HEK293T (cell line): ENCODE measurements around the gene POLR1D.
A peak's percentile ranks its signal among the peaks of the same experiment; 100 is the strongest.

ENCODE experiments used
- ARNT ChIP-seq: fragments of 450-650 bp; IDR thresholded peaks from 2 replicates; pipeline ENCODE4 v1.6.1; 2017; ENCODE audit warnings: mild to moderate bottlenecking
- BHLHE40 ChIP-seq: fragments of 450-650 bp; IDR thresholded peaks from 2 replicates; pipeline ENCODE4 v1.6.1; 2016; ENCODE audit warnings: mild to moderate bottlenecking, moderate library complexity, borderline replicate concordance
- ELF4 ChIP-seq: fragments of 450-650 bp; IDR thresholded peaks from 2 replicates; pipeline ENCODE4 v1.6.1; 2017; ENCODE audit warnings: antibody characterized with exemption
- FOXK2 ChIP-seq: fragments of 450-650 bp; IDR thresholded peaks from 2 replicates; pipeline ENCODE4 v1.6.1; 2016; ENCODE audit warnings: mild to moderate bottlenecking
- FOXM1 ChIP-seq: fragments of 450-650 bp; IDR thresholded peaks from 2 replicates; pipeline ENCODE4 v1.6.1; 2017; ENCODE audit warnings: mild to moderate bottlenecking, borderline replicate concordance
- HDGF ChIP-seq: fragments of 450-650 bp; IDR thresholded peaks from 2 replicates; pipeline ENCODE4 v1.6.1; 2017; ENCODE audit warnings: antibody characterized with exemption, borderline replicate concordance
- LEF1 ChIP-seq: fragments of 450-650 bp; IDR thresholded peaks from 2 replicates; pipeline ENCODE4 v1.6.1; 2017; ENCODE audit warnings: mild to moderate bottlenecking, borderline replicate concordance
- NFRKB ChIP-seq: fragments of 450-650 bp; IDR thresholded peaks from 2 replicates; pipeline ENCODE4 v1.6.1; 2016; ENCODE audit warnings: mild to moderate bottlenecking, moderate library complexity
- SP1 ChIP-seq: fragments of 450-650 bp; IDR thresholded peaks from 2 replicates; pipeline ENCODE4 v1.6.1; 2017
- SUZ12 ChIP-seq: fragments of 450-650 bp; IDR thresholded peaks from 2 replicates; pipeline ENCODE4 v1.6.1; 2016; ENCODE audit warnings: mild to moderate bottlenecking
- TARDBP ChIP-seq: fragments of 450-650 bp; IDR thresholded peaks from 2 replicates; pipeline ENCODE4 v1.6.1; 2016
- ZNF384 ChIP-seq: fragments of 450-650 bp; IDR thresholded peaks from 2 replicates; pipeline ENCODE4 v1.6.1; 2016
- TF ChIP-seq, protein P1 (sequence below): fragments of 450-650 bp; IDR thresholded peaks from 2 replicates; pipeline ENCODE4 v1.6.1; 2016

DNA sequence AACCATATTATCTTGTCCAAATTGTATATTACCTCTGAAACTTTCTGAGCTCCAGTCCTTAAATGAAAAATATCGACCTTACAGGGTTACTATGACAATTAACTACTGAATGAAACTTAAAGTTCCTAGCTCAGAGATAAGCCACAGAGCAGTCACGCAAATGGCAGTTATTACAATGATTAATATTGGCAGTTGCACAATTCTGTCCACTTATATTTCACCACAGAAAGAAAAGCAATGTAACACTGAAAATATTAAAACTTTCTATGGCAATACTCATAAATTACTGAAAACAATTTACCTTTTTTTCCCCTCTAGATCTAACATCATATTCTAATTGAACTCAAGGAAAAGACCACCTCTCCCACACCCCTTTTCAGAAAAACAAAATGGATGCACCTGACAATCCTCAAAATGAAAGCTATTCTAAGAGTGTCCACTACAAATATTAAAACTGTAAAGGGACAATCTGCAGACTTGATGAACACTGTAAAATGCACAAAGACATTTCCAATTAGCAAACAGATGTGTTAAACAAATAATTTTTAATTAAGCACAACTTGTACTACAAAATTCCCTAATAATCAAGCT, 16.0 kb upstream of the POLR1D start:
- TF ChIP-seq SP1 (no peak), ZNF384 (no peak), ARNT (0 out of 2 replicates have a peak, but pooled peaks have one; percentile 43), ELF4 (no peak), SUZ12 (no peak), FOXK2 (no peak), TARDBP (no peak), FOXM1 (no peak), BHLHE40 (no peak), NFRKB (no peak), HDGF (no peak), LEF1 (no peak)
- TF ChIP-seq, protein P1, sequence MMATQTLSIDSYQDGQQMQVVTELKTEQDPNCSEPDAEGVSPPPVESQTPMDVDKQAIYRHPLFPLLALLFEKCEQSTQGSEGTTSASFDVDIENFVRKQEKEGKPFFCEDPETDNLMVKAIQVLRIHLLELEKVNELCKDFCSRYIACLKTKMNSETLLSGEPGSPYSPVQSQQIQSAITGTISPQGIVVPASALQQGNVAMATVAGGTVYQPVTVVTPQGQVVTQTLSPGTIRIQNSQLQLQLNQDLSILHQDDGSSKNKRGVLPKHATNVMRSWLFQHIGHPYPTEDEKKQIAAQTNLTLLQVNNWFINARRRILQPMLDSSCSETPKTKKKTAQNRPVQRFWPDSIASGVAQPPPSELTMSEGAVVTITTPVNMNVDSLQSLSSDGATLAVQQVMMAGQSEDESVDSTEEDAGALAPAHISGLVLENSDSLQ, result peak; percentile 28; the same call in 1 of the 2 replicates
